ENCODE data around the gene ANKMY1.
"Not testable (repeated sequence)": the region's sequence is repeated elsewhere in the genome, so short reads cannot be mapped to it uniquely, and the experiment has no call there.

ANKMY1 gene

GRCh38 chr2:240563951-240564560, 6.3 kb upstream of the ANKMY1 start:
- no peaks in the 10 kb centered on the region for H3K27me3 ChIP-seq (ENCODE audit: control insufficient read depth in 5 of 5, insufficient read depth in 4 of 5, low read length in 5 of 5)
- H3K36me3 ChIP-seq (ENCODE audit: control insufficient read depth in 5 of 5, insufficient read depth in 5 of 5, low read length in 5 of 5) = no peaks in the 10 kb centered on the region
- H3K27ac ChIP-seq (ENCODE audit: low read depth, low read length) = no peak overlapping the region
- H3K4me3 ChIP-seq (ENCODE audit: low read depth in 1 of 5, low read length in 5 of 5) = no peak overlapping the region
- H3K4me1 ChIP-seq (ENCODE audit: control insufficient read depth in 5 of 5, insufficient read depth in 5 of 5, low read length in 5 of 5) = peaks cover 2 to 63% (median 58%) of the 10 kb centered on the region in 5 donors
- H3K9me3 ChIP-seq (ENCODE audit: control insufficient read depth in 5 of 5, low read length in 5 of 5) = no peaks in the 10 kb centered on the region
- H3K9ac ChIP-seq (ENCODE audit: low read length in 5 of 5) = no peak overlapping the region

GRCh38 chr2:240563231-240563630, 5.4 kb upstream of the ANKMY1 start:
- H3K4me3 ChIP-seq (ENCODE audit: low read depth in 1 of 5, low read length in 5 of 5); H3K27me3 ChIP-seq (ENCODE audit: control insufficient read depth in 5 of 5, insufficient read depth in 4 of 5, low read length in 5 of 5); H3K9me3 ChIP-seq (ENCODE audit: control insufficient read depth in 5 of 5, low read length in 5 of 5); H3K36me3 ChIP-seq (ENCODE audit: control insufficient read depth in 5 of 5, insufficient read depth in 5 of 5, low read length in 5 of 5); H3K9ac ChIP-seq (ENCODE audit: low read length in 5 of 5); H3K27ac ChIP-seq (ENCODE audit: low read depth, low read length): not testable (repeated sequence)
- H3K4me1 ChIP-seq (ENCODE audit: control insufficient read depth in 5 of 5, insufficient read depth in 5 of 5, low read length in 5 of 5) = peaks cover 2 to 67% (median 61%) of the 10 kb centered on the region in 5 donors

DNA sequence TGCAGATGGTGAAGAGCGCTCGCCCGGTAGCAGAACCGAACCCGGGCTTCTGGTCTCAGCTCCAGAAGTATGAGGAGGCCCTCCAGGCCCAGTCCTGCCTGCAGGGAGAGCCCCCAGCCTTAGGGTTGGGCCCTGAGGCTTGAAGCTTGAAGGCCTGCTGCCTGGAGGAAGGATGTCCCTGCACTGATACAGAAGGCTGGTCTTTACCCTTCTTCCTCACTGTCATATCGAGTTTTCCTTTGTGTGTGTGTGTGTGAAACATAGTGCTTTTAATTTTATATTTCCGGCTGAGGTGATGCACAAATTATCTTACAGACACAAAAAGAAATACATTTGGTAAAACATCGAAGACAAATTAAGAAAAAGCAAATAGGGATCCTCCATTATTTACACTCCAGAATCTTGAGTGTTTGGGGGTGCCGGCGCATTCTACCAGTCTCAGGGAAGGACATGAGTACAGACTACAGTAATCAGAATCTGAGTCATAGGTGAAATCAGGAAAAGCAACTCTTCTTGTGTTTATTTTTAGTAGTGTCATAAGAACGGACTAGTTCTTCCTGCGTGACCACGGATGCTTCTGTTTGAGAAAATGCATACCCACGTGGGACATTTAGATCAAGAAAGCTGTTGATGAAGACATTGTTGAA, 3.7 kb upstream of the ANKMY1 start:
- H3K9ac ChIP-seq (ENCODE audit: low read length in 5 of 5) = peak overlapping the region in 4 of 5 donors; percentile 46 to 69 (median 58)
- peaks cover 0 to 66% (median 60%) of the 10 kb centered on the region in 5 donors for H3K4me1 ChIP-seq (ENCODE audit: control insufficient read depth in 5 of 5, insufficient read depth in 5 of 5, low read length in 5 of 5)
- H3K4me3 ChIP-seq (ENCODE audit: low read depth in 1 of 5, low read length in 5 of 5) = peak overlapping the region; percentile 70 to 80 (median 73)
- no peaks in the 10 kb centered on the region for H3K9me3 ChIP-seq (ENCODE audit: control insufficient read depth in 5 of 5, low read length in 5 of 5)
- no peaks in the 10 kb centered on the region for H3K36me3 ChIP-seq (ENCODE audit: control insufficient read depth in 5 of 5, insufficient read depth in 5 of 5, low read length in 5 of 5)
- H3K27ac ChIP-seq (ENCODE audit: low read depth, low read length) = peak overlapping the region; percentile 92
- peaks cover 0 to 2% (median 0%) of the 10 kb centered on the region in 5 donors for H3K27me3 ChIP-seq (ENCODE audit: control insufficient read depth in 5 of 5, insufficient read depth in 4 of 5, low read length in 5 of 5)

GRCh38 chr2:240560480-240561324, 2.9 kb upstream of the ANKMY1 start:
- Histone ChIP-seq H3K27me3 (ENCODE audit: control insufficient read depth in 5 of 5, insufficient read depth in 4 of 5, low read length in 5 of 5) (peaks cover 0 to 2% (median 0%) of the 10 kb centered on the region in 5 donors), H3K27ac (ENCODE audit: low read depth, low read length) (peak overlapping the region; percentile 92), H3K9ac (ENCODE audit: low read length in 5 of 5) (peak overlapping the region in 4 of 5 donors; percentile 70 to 87 (median 84)), H3K9me3 (ENCODE audit: control insufficient read depth in 5 of 5, low read length in 5 of 5) (no peaks in the 10 kb centered on the region), H3K36me3 (ENCODE audit: control insufficient read depth in 5 of 5, insufficient read depth in 5 of 5, low read length in 5 of 5) (no peaks in the 10 kb centered on the region), H3K4me1 (ENCODE audit: control insufficient read depth in 5 of 5, insufficient read depth in 5 of 5, low read length in 5 of 5) (peaks cover 0 to 60% (median 54%) of the 10 kb centered on the region in 5 donors), H3K4me3 (ENCODE audit: low read depth in 1 of 5, low read length in 5 of 5) (peak overlapping the region; percentile 70 to 80 (median 73))

- H3K27ac ChIP-seq (ENCODE audit: low read depth, low read length) = peak within 1 kb of the TSS; percentile 92
- H3K27me3 ChIP-seq (ENCODE audit: control insufficient read depth in 5 of 5, insufficient read depth in 4 of 5, low read length in 5 of 5) = peaks cover 0 to 2% (median 0%) of the 10 kb centered on the region in 5 donors
- peak within 1 kb of the TSS; percentile 70 to 80 (median 73) for H3K4me3 ChIP-seq (ENCODE audit: low read depth in 1 of 5, low read length in 5 of 5)
- no peaks in the 10 kb centered on the region for H3K9me3 ChIP-seq (ENCODE audit: control insufficient read depth in 5 of 5, low read length in 5 of 5)
- H3K4me1 ChIP-seq (ENCODE audit: control insufficient read depth in 5 of 5, insufficient read depth in 5 of 5, low read length in 5 of 5) = peaks cover 0 to 54% (median 47%) of the 10 kb centered on the region in 5 donors
- H3K36me3 ChIP-seq (ENCODE audit: control insufficient read depth in 5 of 5, insufficient read depth in 5 of 5, low read length in 5 of 5) = peaks cover 0 to under 1% (median 0%) of the 10 kb centered on the region in 5 donors
- H3K9ac ChIP-seq (ENCODE audit: low read length in 5 of 5) = peak within 1 kb of the TSS in 4 of 5 donors; percentile 70 to 87 (median 84)
Measured at GRCh38 chr2:240560084-240560479, 2.3 kb upstream of the ANKMY1 start, which contains the start of gene DUSP28. Gene DUSP28, plus strand, starts transcription at chr2:240560357. Its CDS starts 328 bp downstream, at chr2:240560685.

GRCh38 chr2:240559286-240559685, 1.5 kb upstream of the ANKMY1 start:
- Histone ChIP-seq H3K36me3 (ENCODE audit: control insufficient read depth in 5 of 5, insufficient read depth in 5 of 5, low read length in 5 of 5) (peaks cover 0 to 3% (median 0%) of the 10 kb centered on the region in 5 donors), H3K27me3 (ENCODE audit: control insufficient read depth in 5 of 5, insufficient read depth in 4 of 5, low read length in 5 of 5) (peaks cover 0 to 2% (median 0%) of the 10 kb centered on the region in 5 donors), H3K27ac (ENCODE audit: low read depth, low read length) (peak overlapping the region; percentile 92), H3K4me1 (ENCODE audit: control insufficient read depth in 5 of 5, insufficient read depth in 5 of 5, low read length in 5 of 5) (peaks cover 0 to 51% (median 47%) of the 10 kb centered on the region in 5 donors), H3K9ac (ENCODE audit: low read length in 5 of 5) (no peak overlapping the region), H3K4me3 (ENCODE audit: low read depth in 1 of 5, low read length in 5 of 5) (peak overlapping the region in 1 of 5 donors; percentile 2), H3K9me3 (ENCODE audit: control insufficient read depth in 5 of 5, low read length in 5 of 5) (no peaks in the 10 kb centered on the region)

GRCh38 chr2:240558236-240558761, 511 bp upstream of the ANKMY1 start:
- no peaks in the 10 kb centered on the region for H3K9me3 ChIP-seq (ENCODE audit: control insufficient read depth in 5 of 5, low read length in 5 of 5)
- peaks cover 0 to 54% (median 48%) of the 10 kb centered on the region in 5 donors for H3K4me1 ChIP-seq (ENCODE audit: control insufficient read depth in 5 of 5, insufficient read depth in 5 of 5, low read length in 5 of 5)
- H3K27ac ChIP-seq (ENCODE audit: low read depth, low read length) = no peak overlapping the region
- peak overlapping the region in 1 of 5 donors; percentile 29 for H3K9ac ChIP-seq (ENCODE audit: low read length in 5 of 5)
- peak overlapping the region in 4 of 5 donors; percentile 19 to 54 (median 44) for H3K4me3 ChIP-seq (ENCODE audit: low read depth in 1 of 5, low read length in 5 of 5)
- peaks cover 0 to 2% (median 0%) of the 10 kb centered on the region in 5 donors for H3K27me3 ChIP-seq (ENCODE audit: control insufficient read depth in 5 of 5, insufficient read depth in 4 of 5, low read length in 5 of 5)
- peaks cover 0 to 9% (median 0%) of the 10 kb centered on the region in 5 donors for H3K36me3 ChIP-seq (ENCODE audit: control insufficient read depth in 5 of 5, insufficient read depth in 5 of 5, low read length in 5 of 5)

DNA sequence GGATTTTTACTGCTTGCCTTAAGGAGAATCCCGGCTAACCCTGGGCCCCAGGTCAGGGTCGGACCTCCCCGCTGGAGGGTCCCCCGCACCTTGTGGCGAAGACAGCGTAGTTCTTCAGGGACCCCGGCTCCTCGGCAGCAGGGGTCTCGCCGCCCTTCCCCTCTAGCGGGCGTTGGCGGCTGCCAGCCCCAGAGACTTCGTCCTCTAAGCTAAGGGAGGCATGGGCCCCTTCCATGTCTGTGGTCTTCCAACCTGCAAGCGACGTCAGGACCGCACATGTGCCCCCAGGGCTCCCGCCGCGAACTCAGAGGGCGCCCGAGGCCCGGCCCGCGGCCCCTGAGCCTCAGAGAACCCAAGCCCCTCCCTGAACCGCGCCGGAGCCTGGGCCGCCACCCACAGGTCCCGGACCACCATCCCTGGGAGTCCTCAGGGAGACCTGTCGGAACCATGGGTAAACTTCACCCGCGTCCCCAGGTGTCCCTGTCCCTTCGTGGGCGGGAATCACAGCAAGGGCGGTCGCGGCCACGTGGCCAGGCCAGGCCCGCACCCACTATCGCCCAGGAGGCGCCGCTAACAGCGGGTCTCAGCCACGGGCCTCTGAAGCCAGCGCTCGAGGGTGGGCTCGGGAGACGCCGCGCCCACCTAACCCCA, 562 bp downstream of the ANKMY1 start:
- peak overlapping the region in 2 of 5 donors; percentile 21 to 45 for H3K9ac ChIP-seq (ENCODE audit: low read length in 5 of 5)
- peaks cover 4 to 9% (median 5%) of the 10 kb centered on the region in 5 donors for H3K36me3 ChIP-seq (ENCODE audit: control insufficient read depth in 5 of 5, insufficient read depth in 5 of 5, low read length in 5 of 5)
- H3K27ac ChIP-seq (ENCODE audit: low read depth, low read length) = no peak overlapping the region
- H3K27me3 ChIP-seq (ENCODE audit: control insufficient read depth in 5 of 5, insufficient read depth in 4 of 5, low read length in 5 of 5) = peaks cover 0 to 2% (median 0%) of the 10 kb centered on the region in 5 donors
- H3K9me3 ChIP-seq (ENCODE audit: control insufficient read depth in 5 of 5, low read length in 5 of 5) = no peaks in the 10 kb centered on the region
- H3K4me3 ChIP-seq (ENCODE audit: low read depth in 1 of 5, low read length in 5 of 5) = peak overlapping the region in 4 of 5 donors; percentile 17 to 54 (median 39)
- H3K4me1 ChIP-seq (ENCODE audit: control insufficient read depth in 5 of 5, insufficient read depth in 5 of 5, low read length in 5 of 5) = peaks cover 0 to 49% (median 41%) of the 10 kb centered on the region in 5 donors

- Histone ChIP-seq H3K27ac (ENCODE audit: low read depth, low read length) (no peak overlapping the region), H3K27me3 (ENCODE audit: control insufficient read depth in 5 of 5, insufficient read depth in 4 of 5, low read length in 5 of 5) (peaks cover 0 to 2% (median 0%) of the 10 kb centered on the region in 5 donors), H3K9ac (ENCODE audit: low read length in 5 of 5) (peak overlapping the region in 2 of 5 donors; percentile 21 to 45), H3K9me3 (ENCODE audit: control insufficient read depth in 5 of 5, low read length in 5 of 5) (no peaks in the 10 kb centered on the region), H3K4me1 (ENCODE audit: control insufficient read depth in 5 of 5, insufficient read depth in 5 of 5, low read length in 5 of 5) (peaks cover 0 to 43% (median 36%) of the 10 kb centered on the region in 5 donors), H3K4me3 (ENCODE audit: low read depth in 1 of 5, low read length in 5 of 5) (peak overlapping the region in 1 of 5 donors; percentile 54), H3K36me3 (ENCODE audit: control insufficient read depth in 5 of 5, insufficient read depth in 5 of 5, low read length in 5 of 5) (peaks cover 4 to 10% (median 6%) of the 10 kb centered on the region in 5 donors)
Measured at GRCh38 chr2:240556553-240557100, 1.2 kb downstream of the ANKMY1 start.

Data from subcutaneous abdominal adipose tissue (tissue), 5 donors.